Endodermal cell (in vitro differentiated cells): ENCODE measurements around the gene C1orf56. TPM values are rescaled to one million over a fixed set of nuclear protein-coding genes. Genes with fewer than 3 reads are reported as not detected.

ENCODE experiments used
- DNase-seq: peaks from one replicate; pipeline ENCODE4 v3.0.0-alpha.2; 2017
- H3K27ac ChIP-seq: 2 replicates; pipeline ENCODE4 v1.5.1; 2013; ENCODE audit warnings: mild to moderate bottlenecking, low read depth, low read length, moderate library complexity
- H3K27me3 ChIP-seq: 2 replicates; pipeline ENCODE4 v1.6.1; 2013; ENCODE audit warnings: mild to moderate bottlenecking, low read length, moderate library complexity; ENCODE audit not compliant: insufficient read depth, control insufficient read depth, poor library complexity, severe bottlenecking
- H3K36me3 ChIP-seq: 2 replicates; pipeline ENCODE4 v1.7.0; 2013; ENCODE audit warnings: mild to moderate bottlenecking, low read length, moderate library complexity; ENCODE audit not compliant: control insufficient read depth, insufficient read depth
- H3K4me1 ChIP-seq: one replicate; pipeline ENCODE4 v1.7.0; 2013; ENCODE audit warnings: low read length; ENCODE audit not compliant: control insufficient read depth, insufficient read depth
- H3K4me3 ChIP-seq: 2 replicates; pipeline ENCODE4 v1.5.1; 2013; ENCODE audit warnings: mild to moderate bottlenecking, low read length, moderate library complexity
- H3K9ac ChIP-seq: 2 replicates; pipeline ENCODE4 v1.6.1; 2013; ENCODE audit warnings: mild to moderate bottlenecking, low read length, moderate library complexity; ENCODE audit not compliant: poor library complexity, severe bottlenecking; ENCODE audit errors: extremely low read depth
- H3K9me3 ChIP-seq: 2 replicates; pipeline ENCODE4 v1.6.1; 2013; ENCODE audit warnings: mild to moderate bottlenecking, low read length, moderate library complexity; ENCODE audit not compliant: control insufficient read depth
- H3K27ac Mint-ChIP-seq: 2 replicates; pipeline ENCODE4 v1.8.0; 2020; ENCODE audit warnings: mixed read lengths
- H3K27me3 Mint-ChIP-seq: 2 replicates; pipeline ENCODE4 v1.8.0; 2021; ENCODE audit warnings: mild to moderate bottlenecking, mixed read lengths; ENCODE audit not compliant: insufficient read depth
- H3K36me3 Mint-ChIP-seq: 2 replicates; pipeline ENCODE4 v1.8.0; 2020; ENCODE audit warnings: low read depth, mixed read lengths
- H3K4me1 Mint-ChIP-seq: 2 replicates; pipeline ENCODE4 v1.8.0; 2020; ENCODE audit warnings: mixed read lengths
- H3K4me3 Mint-ChIP-seq: 2 replicates; pipeline ENCODE4 v1.8.0; 2020; ENCODE audit warnings: mild to moderate bottlenecking, moderate library complexity, mixed read lengths
- H3K9me3 Mint-ChIP-seq: 2 replicates; pipeline ENCODE4 v1.8.0; 2020; ENCODE audit warnings: mild to moderate bottlenecking, mixed read lengths
- CTCF ChIP-seq: fragments of 200-600 bp; sonication (generic); conservative IDR thresholded peaks from 2 replicates; pipeline ENCODE4 v1.5.0; 2021; ENCODE audit warnings: antibody characterized with exemption, mild to moderate bottlenecking
- WGBS, 2 experiments: methylation state at CpG; one replicate each; pipeline versions ENCODE4 v1.1.5 to v1.1.7; 2013; ENCODE audit warnings: missing lambda C conversion rate in 2 of 2, mixed read lengths in 1 of 2; ENCODE audit not compliant: insufficient coverage in 1 of 2, insufficient read length in 1 of 2; 5-methylcytosine and 5-hydroxymethylcytosine counted together
- total RNA-seq, 2 donors: library from RNA; stranded (reverse); fragmentation: NEBNext Ultra II Directional in 1 of 2; extraction: Animal tissue kit (Norgen Biotek cat#: 25700) in 1 of 2; gene quantifications; 2 replicates in 1 of 2; 3 replicates in 1 of 2; pipeline ENCODE4 v1.2.1, GENCODE V29; 2021

C1orf56 gene
- total RNA-seq, 2 donors from 2014 or later: 4.7 to 6.6 TPM

- H3K9ac ChIP-seq: peak overlapping the region; percentile 57
Measured at GRCh38 chr1:151005729-151006319, 41.7 kb upstream of the C1orf56 start.

DNA sequence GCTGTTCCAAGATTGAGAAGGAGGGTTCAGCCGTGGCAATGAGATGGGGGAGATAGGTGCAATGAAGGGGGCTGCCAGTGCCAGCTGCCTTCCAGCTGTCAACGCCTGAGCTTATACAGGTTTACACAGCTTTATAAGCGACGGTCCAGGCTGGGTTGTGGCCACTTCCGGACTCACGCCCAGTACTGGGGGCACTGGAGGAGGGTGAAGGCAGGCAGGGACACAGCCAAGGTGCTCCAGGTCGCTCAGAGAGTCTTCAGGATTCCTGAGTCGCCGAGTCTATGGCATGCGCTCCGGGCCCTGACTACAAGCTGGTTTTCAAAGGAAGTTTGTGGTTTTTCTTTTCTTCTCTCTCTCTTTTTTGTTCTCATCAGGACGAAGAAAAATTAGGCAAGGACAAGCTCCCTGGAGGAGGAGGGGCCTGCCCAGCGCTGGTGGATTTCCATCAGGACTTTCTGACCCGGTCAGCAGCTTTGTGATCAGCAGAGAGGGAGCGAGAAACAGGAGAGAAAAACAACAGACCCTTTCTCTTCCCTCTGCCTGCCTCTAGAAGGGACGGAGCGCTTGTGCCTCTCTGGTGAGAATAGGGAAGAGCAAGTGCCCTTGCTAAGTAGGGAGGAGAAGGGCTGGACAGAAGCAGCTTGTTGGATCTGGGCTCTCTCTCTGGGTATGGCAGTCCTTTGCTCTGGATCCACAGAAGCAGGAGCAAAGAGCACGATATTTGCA lies 41.1 kb upstream of the C1orf56 start, which contains the start of gene MINDY1:
TSS of gene MINDY1 (minus strand) at position 576 of the 726 bp plus-strand sequence. CDS start 4,285 bp downstream, outside the sequence.
- Mint-ChIP-seq H3K27ac (peak within 1 kb of the TSS; percentile 96), H3K36me3 (no peaks in the 10 kb centered on the region), H3K9me3 (no peaks in the 10 kb centered on the region), H3K27me3 (no peaks in the 10 kb centered on the region), H3K4me1 (peaks cover 37% of the 10 kb centered on the region), H3K4me3 (peak within 1 kb of the TSS; percentile 98)
- Histone ChIP-seq H3K4me3 (peak within 1 kb of the TSS; percentile 97), H3K36me3 (no peaks in the 10 kb centered on the region), H3K9ac (peak within 1 kb of the TSS; percentile 85), H3K27ac (peak within 1 kb of the TSS; percentile 88), H3K9me3 (no peaks in the 10 kb centered on the region), H3K27me3 (no peaks in the 10 kb centered on the region), H3K4me1 (peaks cover 9% of the 10 kb centered on the region)
- peak; percentile 91 for DNase-seq
- WGBS, 2 experiments: 18 to 20% methylated on average over 10 to 18 of the region's 18 CpGs
- TF ChIP-seq CTCF: peak; percentile 72

More at GRCh38 chr1:151005729-151006319, 41.7 kb upstream of the C1orf56 start:
- Mint-ChIP-seq H3K9me3 (no peaks in the 10 kb centered on the region), H3K4me3 (peak overlapping the region; percentile 98), H3K27ac (peak overlapping the region; percentile 96), H3K27me3 (no peaks in the 10 kb centered on the region), H3K36me3 (no peaks in the 10 kb centered on the region), H3K4me1 (peaks cover 37% of the 10 kb centered on the region)
- H3K4me3 ChIP-seq: peak overlapping the region; percentile 81
- WGBS, 2 experiments: 79 to 88% methylated on average over 2 to 3 of the region's 4 CpGs
- peaks cover 9% of the 10 kb centered on the region for H3K4me1 ChIP-seq
- no peak overlapping the region for H3K27ac ChIP-seq
- no peak for DNase-seq
- no peaks in the 10 kb centered on the region for H3K36me3 ChIP-seq
- TF ChIP-seq CTCF: no peak
- no peaks in the 10 kb centered on the region for H3K9me3 ChIP-seq
- H3K27me3 ChIP-seq: no peaks in the 10 kb centered on the region

DNA sequence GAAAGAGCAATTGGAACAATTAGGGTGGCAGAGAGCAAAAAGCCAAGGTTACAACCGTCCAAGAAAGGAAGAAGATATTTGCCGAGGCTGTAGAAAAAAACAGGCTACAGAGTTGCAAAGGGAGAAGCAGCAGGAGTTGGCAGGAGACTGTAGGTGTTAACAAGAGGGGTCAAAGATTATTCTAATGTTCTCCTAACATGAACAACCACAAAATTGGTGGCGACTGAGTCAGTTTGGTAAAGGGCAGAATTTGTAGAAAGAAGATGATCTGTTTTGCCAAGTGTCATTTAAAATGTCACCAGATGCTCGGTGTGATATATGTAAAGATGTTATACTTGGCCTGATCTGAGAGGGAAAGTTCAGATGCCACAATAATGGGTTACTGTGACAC lies 39.7 kb upstream of the C1orf56 start:
- 39 to 49% methylated on average over 3 to 4 of the region's 4 CpGs for WGBS, 2 experiments
- TF ChIP-seq CTCF: no peak
- H3K4me3 Mint-ChIP-seq: peak overlapping the region; percentile 98
- no peaks in the 10 kb centered on the region for H3K27me3 Mint-ChIP-seq
- H3K4me1 Mint-ChIP-seq: peaks cover 34% of the 10 kb centered on the region
- Histone ChIP-seq H3K4me3 (peak overlapping the region; percentile 97), H3K9ac (peak overlapping the region; percentile 85), H3K27me3 (no peaks in the 10 kb centered on the region), H3K27ac (peak overlapping the region; percentile 88), H3K36me3 (no peaks in the 10 kb centered on the region), H3K4me1 (peaks cover 9% of the 10 kb centered on the region), H3K9me3 (no peaks in the 10 kb centered on the region)
- H3K36me3 Mint-ChIP-seq: no peaks in the 10 kb centered on the region
- no peak for DNase-seq
- H3K27ac Mint-ChIP-seq: peak overlapping the region; percentile 96
- H3K9me3 Mint-ChIP-seq: no peaks in the 10 kb centered on the region
